ENCODE results near the gene GAB1.

The GAB1 gene

DNA sequence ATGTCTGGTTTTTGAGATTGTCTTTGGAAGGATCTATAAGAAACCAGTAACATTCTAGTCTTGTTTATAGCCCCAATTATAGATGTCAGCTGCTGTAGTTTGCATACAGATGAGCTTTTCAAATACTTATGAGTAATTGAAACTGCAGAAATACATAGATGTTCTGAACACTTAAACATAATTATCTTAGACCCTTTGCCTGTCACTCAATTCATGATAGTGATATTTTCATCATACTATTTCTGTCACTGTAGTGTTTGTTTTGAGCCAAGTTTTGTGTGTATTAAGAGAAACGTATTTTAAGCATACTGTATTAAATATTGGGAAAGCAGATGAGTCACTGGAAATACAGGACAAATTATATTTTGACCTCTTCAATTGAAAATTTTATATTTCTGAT is 107.1 kb downstream of the GAB1 start:
- ATAC-seq, result no peak
- no peak for TF ChIP-seq ZFP3 (CRISPR knock-in tag; IDR thresholded peaks at IDR 0.05)

DNA sequence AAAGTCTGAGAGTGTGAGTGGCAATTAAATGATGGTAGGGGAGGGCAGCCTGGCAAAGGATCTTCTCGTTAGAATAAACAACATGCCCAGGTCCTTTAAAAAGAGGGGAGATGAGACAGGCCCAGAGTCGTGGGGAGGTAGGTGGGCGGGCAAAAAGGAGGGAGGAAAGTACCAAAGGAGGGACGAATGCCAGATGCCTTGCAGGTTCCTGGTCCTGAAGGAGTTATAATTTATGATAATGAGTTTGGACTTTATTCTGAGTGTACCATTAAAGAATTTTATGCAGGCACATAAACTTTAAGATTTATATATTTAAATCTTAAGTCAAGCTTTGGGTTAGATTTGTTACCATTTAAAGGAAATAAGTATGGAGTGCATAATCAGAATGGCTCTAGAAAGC is 114.5 kb downstream of the GAB1 start:
- TF ChIP-seq RARB (CRISPR knock-in tag; IDR thresholded peaks at IDR 0.05) (no peak), PPARA (CRISPR knock-in tag; IDR thresholded peaks at IDR 0.05; ENCODE audit: borderline replicate concordance) (no peak), CSDC2 (CRISPR knock-in tag; IDR thresholded peaks at IDR 0.05) (no peak), BACH2 (CRISPR knock-in tag; IDR thresholded peaks at IDR 0.05; ENCODE audit: borderline replicate concordance) (no peak), OSR1 (CRISPR knock-in tag; IDR thresholded peaks at IDR 0.05) (no peak), ISL1 (CRISPR knock-in tag; IDR thresholded peaks at IDR 0.05) (no peak), GLIS3 (CRISPR knock-in tag; IDR thresholded peaks at IDR 0.05) (no peak)
- TF ChIP-seq, protein P1, sequence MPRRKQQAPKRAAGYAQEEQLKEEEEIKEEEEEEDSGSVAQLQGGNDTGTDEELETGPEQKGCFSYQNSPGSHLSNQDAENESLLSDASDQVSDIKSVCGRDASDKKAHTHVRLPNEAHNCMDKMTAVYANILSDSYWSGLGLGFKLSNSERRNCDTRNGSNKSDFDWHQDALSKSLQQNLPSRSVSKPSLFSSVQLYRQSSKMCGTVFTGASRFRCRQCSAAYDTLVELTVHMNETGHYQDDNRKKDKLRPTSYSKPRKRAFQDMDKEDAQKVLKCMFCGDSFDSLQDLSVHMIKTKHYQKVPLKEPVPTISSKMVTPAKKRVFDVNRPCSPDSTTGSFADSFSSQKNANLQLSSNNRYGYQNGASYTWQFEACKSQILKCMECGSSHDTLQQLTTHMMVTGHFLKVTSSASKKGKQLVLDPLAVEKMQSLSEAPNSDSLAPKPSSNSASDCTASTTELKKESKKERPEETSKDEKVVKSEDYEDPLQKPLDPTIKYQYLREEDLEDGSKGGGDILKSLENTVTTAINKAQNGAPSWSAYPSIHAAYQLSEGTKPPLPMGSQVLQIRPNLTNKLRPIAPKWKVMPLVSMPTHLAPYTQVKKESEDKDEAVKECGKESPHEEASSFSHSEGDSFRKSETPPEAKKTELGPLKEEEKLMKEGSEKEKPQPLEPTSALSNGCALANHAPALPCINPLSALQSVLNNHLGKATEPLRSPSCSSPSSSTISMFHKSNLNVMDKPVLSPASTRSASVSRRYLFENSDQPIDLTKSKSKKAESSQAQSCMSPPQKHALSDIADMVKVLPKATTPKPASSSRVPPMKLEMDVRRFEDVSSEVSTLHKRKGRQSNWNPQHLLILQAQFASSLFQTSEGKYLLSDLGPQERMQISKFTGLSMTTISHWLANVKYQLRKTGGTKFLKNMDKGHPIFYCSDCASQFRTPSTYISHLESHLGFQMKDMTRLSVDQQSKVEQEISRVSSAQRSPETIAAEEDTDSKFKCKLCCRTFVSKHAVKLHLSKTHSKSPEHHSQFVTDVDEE (CRISPR knock-in tag; IDR thresholded peaks at IDR 0.05), result no peak
- TF ChIP-seq, protein P2, sequence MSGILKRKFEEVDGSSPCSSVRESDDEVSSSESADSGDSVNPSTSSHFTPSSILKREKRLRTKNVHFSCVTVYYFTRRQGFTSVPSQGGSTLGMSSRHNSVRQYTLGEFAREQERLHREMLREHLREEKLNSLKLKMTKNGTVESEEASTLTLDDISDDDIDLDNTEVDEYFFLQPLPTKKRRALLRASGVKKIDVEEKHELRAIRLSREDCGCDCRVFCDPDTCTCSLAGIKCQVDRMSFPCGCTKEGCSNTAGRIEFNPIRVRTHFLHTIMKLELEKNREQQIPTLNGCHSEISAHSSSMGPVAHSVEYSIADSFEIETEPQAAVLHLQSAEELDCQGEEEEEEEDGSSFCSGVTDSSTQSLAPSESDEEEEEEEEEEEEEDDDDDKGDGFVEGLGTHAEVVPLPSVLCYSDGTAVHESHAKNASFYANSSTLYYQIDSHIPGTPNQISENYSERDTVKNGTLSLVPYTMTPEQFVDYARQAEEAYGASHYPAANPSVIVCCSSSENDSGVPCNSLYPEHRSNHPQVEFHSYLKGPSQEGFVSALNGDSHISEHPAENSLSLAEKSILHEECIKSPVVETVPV (CRISPR knock-in tag; IDR thresholded peaks at IDR 0.05), result no peak
- TF ChIP-seq, protein P3, sequence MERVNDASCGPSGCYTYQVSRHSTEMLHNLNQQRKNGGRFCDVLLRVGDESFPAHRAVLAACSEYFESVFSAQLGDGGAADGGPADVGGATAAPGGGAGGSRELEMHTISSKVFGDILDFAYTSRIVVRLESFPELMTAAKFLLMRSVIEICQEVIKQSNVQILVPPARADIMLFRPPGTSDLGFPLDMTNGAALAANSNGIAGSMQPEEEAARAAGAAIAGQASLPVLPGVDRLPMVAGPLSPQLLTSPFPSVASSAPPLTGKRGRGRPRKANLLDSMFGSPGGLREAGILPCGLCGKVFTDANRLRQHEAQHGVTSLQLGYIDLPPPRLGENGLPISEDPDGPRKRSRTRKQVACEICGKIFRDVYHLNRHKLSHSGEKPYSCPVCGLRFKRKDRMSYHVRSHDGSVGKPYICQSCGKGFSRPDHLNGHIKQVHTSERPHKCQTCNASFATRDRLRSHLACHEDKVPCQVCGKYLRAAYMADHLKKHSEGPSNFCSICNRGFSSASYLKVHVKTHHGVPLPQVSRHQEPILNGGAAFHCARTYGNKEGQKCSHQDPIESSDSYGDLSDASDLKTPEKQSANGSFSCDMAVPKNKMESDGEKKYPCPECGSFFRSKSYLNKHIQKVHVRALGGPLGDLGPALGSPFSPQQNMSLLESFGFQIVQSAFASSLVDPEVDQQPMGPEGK (CRISPR knock-in tag; IDR thresholded peaks at IDR 0.05; ENCODE audit: borderline replicate concordance), result no peak
- TF ChIP-seq, protein P4, sequence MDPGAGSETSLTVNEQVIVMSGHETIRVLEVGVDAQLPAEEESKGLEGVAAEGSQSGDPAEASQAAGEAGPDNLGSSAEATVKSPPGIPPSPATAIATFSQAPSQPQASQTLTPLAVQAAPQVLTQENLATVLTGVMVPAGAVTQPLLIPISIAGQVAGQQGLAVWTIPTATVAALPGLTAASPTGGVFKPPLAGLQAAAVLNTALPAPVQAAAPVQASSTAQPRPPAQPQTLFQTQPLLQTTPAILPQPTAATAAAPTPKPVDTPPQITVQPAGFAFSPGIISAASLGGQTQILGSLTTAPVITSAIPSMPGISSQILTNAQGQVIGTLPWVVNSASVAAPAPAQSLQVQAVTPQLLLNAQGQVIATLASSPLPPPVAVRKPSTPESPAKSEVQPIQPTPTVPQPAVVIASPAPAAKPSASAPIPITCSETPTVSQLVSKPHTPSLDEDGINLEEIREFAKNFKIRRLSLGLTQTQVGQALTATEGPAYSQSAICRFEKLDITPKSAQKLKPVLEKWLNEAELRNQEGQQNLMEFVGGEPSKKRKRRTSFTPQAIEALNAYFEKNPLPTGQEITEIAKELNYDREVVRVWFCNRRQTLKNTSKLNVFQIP (CRISPR knock-in tag; IDR thresholded peaks at IDR 0.05; ENCODE audit: borderline replicate concordance, low read depth), result no peak
- no peak for ATAC-seq

DNA sequence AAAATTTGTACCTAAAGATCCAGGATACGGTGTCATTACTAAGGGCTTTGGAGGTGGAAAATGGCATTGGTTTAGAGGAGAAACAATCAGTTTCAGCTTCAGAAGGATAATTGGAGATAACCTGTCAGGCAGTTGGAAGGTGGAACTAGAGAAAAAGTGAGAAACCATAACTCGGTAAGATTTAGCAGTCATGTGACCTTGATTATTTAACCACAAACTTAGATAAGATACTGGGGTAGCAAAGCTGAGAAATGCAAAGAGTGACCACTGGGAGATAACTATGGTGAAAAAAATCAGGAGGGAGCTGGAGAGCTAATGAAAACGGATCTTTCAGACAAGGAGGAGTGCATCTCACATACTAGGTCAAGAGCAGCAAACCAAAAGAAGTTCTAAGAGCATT is 118.5 kb downstream of the GAB1 start:
- ATAC-seq, result no peak
- TF ChIP-seq, protein P4 (CRISPR knock-in tag; IDR thresholded peaks at IDR 0.05; ENCODE audit: borderline replicate concordance, low read depth), result no peak
- TF ChIP-seq, protein P3 (CRISPR knock-in tag; IDR thresholded peaks at IDR 0.05; ENCODE audit: borderline replicate concordance), result no peak
- no peak for TF ChIP-seq ZNF565 (CRISPR knock-in tag; conservative IDR thresholded peaks at IDR 0.05; ENCODE audit: low read depth)
- no peak for TF ChIP-seq PPARA (CRISPR knock-in tag; IDR thresholded peaks at IDR 0.05; ENCODE audit: borderline replicate concordance)
- TF ChIP-seq TOX (CRISPR knock-in tag; IDR thresholded peaks at IDR 0.05; ENCODE audit: borderline replicate concordance), result no peak
- no peak for TF ChIP-seq GLIS3 (CRISPR knock-in tag; IDR thresholded peaks at IDR 0.05)
- TF ChIP-seq RARB (CRISPR knock-in tag; IDR thresholded peaks at IDR 0.05), result no peak
- TF ChIP-seq SNAI2 (CRISPR knock-in tag; IDR thresholded peaks at IDR 0.05), result no peak
- no peak for TF ChIP-seq ESRRG (CRISPR knock-in tag; IDR thresholded peaks at IDR 0.05)
- no peak for TF ChIP-seq ZFP30 (CRISPR knock-in tag; IDR thresholded peaks at IDR 0.05)
- TF ChIP-seq, protein P5, sequence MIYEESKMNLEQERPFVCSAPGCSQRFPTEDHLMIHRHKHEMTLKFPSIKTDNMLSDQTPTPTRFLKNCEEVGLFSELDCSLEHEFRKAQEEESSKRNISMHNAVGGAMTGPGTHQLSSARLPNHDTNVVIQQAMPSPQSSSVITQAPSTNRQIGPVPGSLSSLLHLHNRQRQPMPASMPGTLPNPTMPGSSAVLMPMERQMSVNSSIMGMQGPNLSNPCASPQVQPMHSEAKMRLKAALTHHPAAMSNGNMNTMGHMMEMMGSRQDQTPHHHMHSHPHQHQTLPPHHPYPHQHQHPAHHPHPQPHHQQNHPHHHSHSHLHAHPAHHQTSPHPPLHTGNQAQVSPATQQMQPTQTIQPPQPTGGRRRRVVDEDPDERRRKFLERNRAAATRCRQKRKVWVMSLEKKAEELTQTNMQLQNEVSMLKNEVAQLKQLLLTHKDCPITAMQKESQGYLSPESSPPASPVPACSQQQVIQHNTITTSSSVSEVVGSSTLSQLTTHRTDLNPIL (CRISPR knock-in tag; IDR thresholded peaks at IDR 0.05; ENCODE audit: low read depth), result no peak
- TF ChIP-seq ZC3H10 (CRISPR knock-in tag; IDR thresholded peaks at IDR 0.05), result no peak
